IMR-90 (cell line): ENCODE measurements around the gene CDC42SE1. TPM values are rescaled to one million over a fixed set of nuclear protein-coding genes. Genes with fewer than 3 reads are reported as not detected.

Experiments
- ATAC-seq: fragments of 200-7000 bp; cut with Tn5 transposase; 2 replicates; pipeline ENCODE4 v1.9.1; 2020; ENCODE audit warnings: low read depth, mild to moderate bottlenecking, moderate library complexity
- BruUV-seq: library from RNA; stranded (reverse); fragments of 400-500 nt; replicated peaks from 2 replicates; lab custom pipeline; 2021; lab: Mats Ljungman, UMichigan
- CTCF ChIA-PET: fragments of 300-600 bp; formaldehyde crosslinking; extraction: SDS; loops from one replicate; lab custom pipeline; 2021; ENCODE audit warnings: antibody characterized with exemption; lab: Yijun Ruan, JAX
- POLR2A ChIA-PET: fragments of 300-600 bp; sonication (Branson Sonifier 250); formaldehyde crosslinking; loops from one replicate; lab custom pipeline; 2022; ENCODE audit warnings: antibody characterized with exemption; ENCODE audit not compliant: unreplicated experiment; lab: Charles Lee
- DNase-seq: peaks from one replicate; pipeline ENCODE4 v3.0.0; 2013
- H2AFZ ChIP-seq: replicated peaks from 2 replicates; pipeline ENCODE3; 2013; ENCODE audit warnings: low read length, mild to moderate bottlenecking; ENCODE audit not compliant: poor library complexity
- H2AK5ac ChIP-seq: 2 replicates; pipeline ENCODE4 v1.6.1; 2013; ENCODE audit warnings: low read depth, low read length, inconsistent platforms
- H2AK9ac ChIP-seq: replicated peaks from 2 replicates; pipeline ENCODE3; 2013; ENCODE audit warnings: mild to moderate bottlenecking, low read depth, low read length, moderate library complexity; ENCODE audit not compliant: poor library complexity
- H2BK120ac ChIP-seq: 2 replicates; pipeline ENCODE4 v1.6.1; 2013; ENCODE audit warnings: low read depth, low read length, inconsistent platforms
- H2BK15ac ChIP-seq: 3 replicates; pipeline ENCODE4 v1.6.1; 2013; ENCODE audit warnings: low read depth, low read length, inconsistent platforms
- H2BK20ac ChIP-seq: 2 replicates; pipeline ENCODE4 v1.6.1; 2013; ENCODE audit warnings: low read depth, mild to moderate bottlenecking, inconsistent platforms, low read length, moderate library complexity
- H2BK5ac ChIP-seq: 2 replicates; pipeline ENCODE4 v1.6.1; 2013; ENCODE audit warnings: mild to moderate bottlenecking, low read depth, low read length, inconsistent platforms; ENCODE audit not compliant: poor library complexity, severe bottlenecking
- H3K14ac ChIP-seq: replicated peaks from 2 replicates; pipeline ENCODE4 v1.6.1; 2013; ENCODE audit warnings: low read depth, low read length, inconsistent platforms
- H3K18ac ChIP-seq: 2 replicates; pipeline ENCODE4 v1.6.1; 2013; ENCODE audit warnings: low read depth, low read length, control low read depth
- H3K23ac ChIP-seq: 2 replicates; pipeline ENCODE4 v1.6.1; 2013; ENCODE audit warnings: low read depth, low read length, inconsistent platforms
- H3K27ac ChIP-seq: 2 replicates; pipeline ENCODE4 v1.5.1; 2013; ENCODE audit warnings: mild to moderate bottlenecking, control low read depth, low read length; ENCODE audit not compliant: insufficient read depth
- H3K27me3 ChIP-seq: 2 replicates; pipeline ENCODE4 v1.6.1; 2013; ENCODE audit warnings: low read length; ENCODE audit not compliant: control insufficient read depth, insufficient read depth
- H3K36me3 ChIP-seq: 2 replicates; pipeline ENCODE4 v1.6.1; 2013; ENCODE audit warnings: low read length, mixed read lengths; ENCODE audit not compliant: control insufficient read depth, insufficient read depth
- H3K4ac ChIP-seq: 2 replicates; pipeline ENCODE4 v1.6.1; 2013; ENCODE audit warnings: low read depth, low read length, inconsistent platforms
- H3K4me1 ChIP-seq: 2 replicates; pipeline ENCODE4 v1.6.1; 2013; ENCODE audit warnings: low read length, mixed read lengths; ENCODE audit not compliant: control insufficient read depth, insufficient read depth
- H3K4me2 ChIP-seq: 2 replicates; pipeline ENCODE4 v1.6.1; 2013; ENCODE audit warnings: low read depth, mild to moderate bottlenecking, control low read depth, low read length, moderate library complexity
- H3K4me3 ChIP-seq: 2 replicates; pipeline ENCODE4 v1.5.1; 2013; ENCODE audit warnings: low read depth, mild to moderate bottlenecking, control low read depth, low read length, moderate library complexity; ENCODE audit not compliant: insufficient read depth
- H3K56ac ChIP-seq: 2 replicates; pipeline ENCODE4 v1.6.1; 2013; ENCODE audit warnings: low read length, inconsistent platforms; ENCODE audit not compliant: insufficient read depth; ENCODE audit errors: extremely low read depth
- H3K79me1 ChIP-seq, 2 experiments: 2 replicates each; pipeline ENCODE4 v1.6.1; 2013; ENCODE audit warnings: low read length in 2 of 2, inconsistent platforms in 1 of 2, low read depth in 1 of 2
- H3K9ac ChIP-seq: 2 replicates; pipeline ENCODE4 v1.6.1; 2013; ENCODE audit warnings: low read depth, low read length, control low read depth
- H3K9me1 ChIP-seq: 2 replicates; pipeline ENCODE4 v1.6.1; 2013; ENCODE audit warnings: low read length, inconsistent platforms; ENCODE audit not compliant: insufficient read depth
- H3K9me3 ChIP-seq: 2 replicates; pipeline ENCODE4 v1.6.1; 2013; ENCODE audit warnings: low read length; ENCODE audit not compliant: control insufficient read depth, insufficient read depth
- H4K20me1 ChIP-seq: 2 replicates; pipeline ENCODE4 v1.6.1; 2013; ENCODE audit warnings: low read length, inconsistent platforms; ENCODE audit not compliant: insufficient read depth
- H4K5ac ChIP-seq: 2 replicates; pipeline ENCODE4 v1.6.1; 2013; ENCODE audit warnings: mild to moderate bottlenecking, low read depth, low read length, control low read depth
- H4K8ac ChIP-seq, 2 experiments: 2 replicates each; pipeline ENCODE4 v1.6.1; 2013; ENCODE audit warnings: low read depth in 2 of 2, low read length in 2 of 2, control low read depth in 1 of 2, inconsistent platforms in 1 of 2
- H4K91ac ChIP-seq: 2 replicates; pipeline ENCODE4 v1.6.1; 2013; ENCODE audit warnings: low read depth, low read length, inconsistent platforms; ENCODE audit not compliant: insufficient read depth
- ELK1 ChIP-seq: fragments of 150-350 bp; IDR thresholded peaks from 2 replicates; pipeline ENCODE4 v1.6.1; 2016; ENCODE audit warnings: low read depth, mild to moderate bottlenecking, low read length, moderate library complexity, borderline replicate concordance
- MAZ ChIP-seq: IDR thresholded peaks from 2 replicates; pipeline ENCODE4 v1.6.1; 2012; ENCODE audit warnings: low read depth, mild to moderate bottlenecking, low read length, improper control_type of control experiment, moderate library complexity, borderline replicate concordance
- POLR2A ChIP-seq: IDR thresholded peaks from 2 replicates; pipeline ENCODE4 v1.6.1; 2012; ENCODE audit warnings: mild to moderate bottlenecking, low read depth, low read length
- WGBS, 2 experiments: methylation state at CpG; one replicate each; pipeline versions ENCODE4 v1.1.5 to v1.1.7; 2013; ENCODE audit warnings: missing lambda C conversion rate in 2 of 2; ENCODE audit not compliant: insufficient read length in 1 of 2; ENCODE audit errors: extremely low coverage in 2 of 2; 5-methylcytosine and 5-hydroxymethylcytosine counted together
- dilution Hi-C: fragments of 300-500 bp; cut with HindIII; formaldehyde crosslinking; loops from one replicate; pipeline ENCODE4 v1.14.3; 2018; ENCODE audit warnings: low sequenced_read_pairs; ENCODE audit not compliant: unreplicated experiment
- in situ Hi-C: fragments of 300-500 bp; cut with MboI; formaldehyde crosslinking; loops from 3 replicates; pipeline ENCODE4 v1.14.3; 2019; ENCODE audit warnings: low sequenced_read_pairs, inconsistent platforms, mixed read lengths
- intact Hi-C: fragments of 100-400 bp; cut with micrococcal nuclease; formaldehyde crosslinking; loops from 2 replicates; pipeline ENCODE4 v1.10.0; 2022
- polyA plus RNA-seq, 3 experiments: library from polyadenylated mRNA; depleted of rRNA; stranded (reverse); fragments of >200 nt; gene quantifications; 2 replicates each; pipeline ENCODE4 v1.2.3, GENCODE V29; 2012; ENCODE audit warnings: low replicate concordance in 1 of 3
- total RNA-seq: library from RNA; depleted of rRNA; stranded (reverse); fragments of >200 nt; gene quantifications from 2 replicates; pipeline ENCODE4 v1.2.3, GENCODE V29; 2012
- TF ChIP-seq, protein P1 (sequence below): conservative IDR thresholded peaks from 2 replicates; pipeline ENCODE4 v1.5.1; 2012; ENCODE audit warnings: mild to moderate bottlenecking, low read depth, low read length, improper control_type of control experiment

CDC42SE1 gene
- total and polyA plus RNA-seq, 2 of the 4 experiments (the other 2 are of a cell fraction) = 47.0 to 58.5 TPM

DNA sequence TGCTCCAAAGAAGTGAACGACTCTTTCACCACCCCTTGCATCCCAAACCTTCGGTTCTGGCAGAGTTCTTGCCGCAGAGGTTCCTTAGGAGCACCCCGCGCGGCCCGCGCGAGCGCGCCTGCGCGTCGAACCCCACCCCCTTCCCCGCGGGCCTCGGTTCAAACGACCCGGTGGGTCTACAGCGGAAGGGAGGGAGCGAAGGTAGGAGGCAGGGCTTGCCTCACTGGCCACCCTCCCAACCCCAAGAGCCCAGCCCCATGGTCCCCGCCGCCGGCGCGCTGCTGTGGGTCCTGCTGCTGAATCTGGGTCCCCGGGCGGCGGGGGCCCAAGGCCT, 11.9 kb downstream of the CDC42SE1 start, which contains the start of gene C1orf56:
C1orf56 (plus strand) TSS at position 161 of the 334 bp plus-strand sequence; CDS start at position 258, 97 bp downstream.
- H3K36me3 ChIP-seq = peaks cover 11% of the 10 kb centered on the region
- peak within 1 kb of the TSS; percentile 62 for H2BK5ac ChIP-seq
- H3K27ac ChIP-seq = peak within 1 kb of the TSS; percentile 88
- H2BK15ac ChIP-seq = peak within 1 kb of the TSS; percentile 28; the same call in 1 of the 3 replicates
- in situ Hi-C loops (no loop called here), dilution Hi-C loops (no loop called here), intact Hi-C loops (no loop called here)
- H3K9me3 ChIP-seq = no peaks in the 10 kb centered on the region
- TF ChIP-seq POLR2A = 0 out of 2 replicates have a peak, but pooled peaks have one; percentile 8
- TF ChIP-seq MAZ = peak; percentile 3; the same call in 1 of the 2 replicates
- no peak for TF ChIP-seq ELK1
- TF ChIP-seq, protein P1, sequence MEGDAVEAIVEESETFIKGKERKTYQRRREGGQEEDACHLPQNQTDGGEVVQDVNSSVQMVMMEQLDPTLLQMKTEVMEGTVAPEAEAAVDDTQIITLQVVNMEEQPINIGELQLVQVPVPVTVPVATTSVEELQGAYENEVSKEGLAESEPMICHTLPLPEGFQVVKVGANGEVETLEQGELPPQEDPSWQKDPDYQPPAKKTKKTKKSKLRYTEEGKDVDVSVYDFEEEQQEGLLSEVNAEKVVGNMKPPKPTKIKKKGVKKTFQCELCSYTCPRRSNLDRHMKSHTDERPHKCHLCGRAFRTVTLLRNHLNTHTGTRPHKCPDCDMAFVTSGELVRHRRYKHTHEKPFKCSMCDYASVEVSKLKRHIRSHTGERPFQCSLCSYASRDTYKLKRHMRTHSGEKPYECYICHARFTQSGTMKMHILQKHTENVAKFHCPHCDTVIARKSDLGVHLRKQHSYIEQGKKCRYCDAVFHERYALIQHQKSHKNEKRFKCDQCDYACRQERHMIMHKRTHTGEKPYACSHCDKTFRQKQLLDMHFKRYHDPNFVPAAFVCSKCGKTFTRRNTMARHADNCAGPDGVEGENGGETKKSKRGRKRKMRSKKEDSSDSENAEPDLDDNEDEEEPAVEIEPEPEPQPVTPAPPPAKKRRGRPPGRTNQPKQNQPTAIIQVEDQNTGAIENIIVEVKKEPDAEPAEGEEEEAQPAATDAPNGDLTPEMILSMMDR = no peak
- H3K9ac ChIP-seq = peak within 1 kb of the TSS; percentile 78
- peaks cover 6 to 44% of the 10 kb centered on the region in 2 experiments; a peak in 3 of 4 replicates for H3K79me1 ChIP-seq
- peak within 1 kb of the TSS; percentile 69; the same call in 1 of the 2 replicates for H2BK120ac ChIP-seq
- peak within 1 kb of the TSS; percentile 84 for H3K56ac ChIP-seq
- H3K14ac ChIP-seq = peak within 1 kb of the TSS; percentile 81
- CTCF ChIA-PET = interaction anchor here (0.6 to 1.4 kb wide), 3 partner anchors 52 to 270 kb away, joined by 3 read pairs; no protein-coding TSS in a partner anchor
- peak within 1 kb of the TSS; percentile 65 for H3K4me3 ChIP-seq
- H2AFZ ChIP-seq = peak within 1 kb of the TSS; percentile 95
- H4K91ac ChIP-seq = peak within 1 kb of the TSS; percentile 80
- peak; percentile 82 for ATAC-seq
- H4K20me1 ChIP-seq = 0 out of 2 replicates have a peak, but pooled peaks cover 8% of the 10 kb centered on the region
- peak; percentile 60 for DNase-seq
- H3K4me1 ChIP-seq = peaks cover 8% of the 10 kb centered on the region
- H3K18ac ChIP-seq = peak within 1 kb of the TSS; percentile 44
- H3K4me2 ChIP-seq = peak within 1 kb of the TSS; percentile 86
- no peaks in the 10 kb centered on the region for H3K27me3 ChIP-seq
- H4K8ac ChIP-seq = peak within 1 kb of the TSS; percentile 96 to 99
- peaks cover 7% of the 10 kb centered on the region; the same call in 1 of the 2 replicates for H3K9me1 ChIP-seq
- H4K5ac ChIP-seq = peak within 1 kb of the TSS; percentile 91
- no TSS peak for BruUV-seq
- peak within 1 kb of the TSS; percentile 82 for H3K4ac ChIP-seq
- H3K23ac ChIP-seq = peak within 1 kb of the TSS; percentile 93
- H2AK9ac ChIP-seq = peak within 1 kb of the TSS; percentile 96
- H2AK5ac ChIP-seq = peak within 1 kb of the TSS; percentile 87
- WGBS, 2 experiments = 0% methylated on average over 8 of the region's 29 CpGs; no CpG with 5 or more reads in 1 of the 2 experiments
- POLR2A ChIA-PET = interaction anchor here (1.0 kb wide), 1 partner anchor 41 kb away, joined by 4 read pairs; the partner anchor contains the start of gene MINDY1
- peak within 1 kb of the TSS; percentile 47; the same call in 1 of the 2 replicates for H2BK20ac ChIP-seq
